Activated naive CD8-positive, alpha-beta T cell treated with anti-CD3 and anti-CD28 coated beads for 36 hours (primary cell): ENCODE results near the gene TTC8. TPM values are rescaled to one million over a fixed set of nuclear protein-coding genes. Genes with fewer than 3 reads are reported as not detected.
"Not testable (repeated sequence)": the region's sequence is repeated elsewhere in the genome, so short reads cannot be mapped to it uniquely, and the experiment has no call there.

ENCODE experiments used
- DNase-seq: peaks from one replicate; pipeline ENCODE4 v3.0.0; 2021
- H3K27ac Mint-ChIP-seq: one replicate; pipeline ENCODE4 v1.8.0; 2022; ENCODE audit warnings: mild to moderate bottlenecking, moderate library complexity, mixed read lengths
- H3K27me3 Mint-ChIP-seq: one replicate; pipeline ENCODE4 v1.8.0; 2022; ENCODE audit warnings: mild to moderate bottlenecking, mixed read lengths
- H3K36me3 Mint-ChIP-seq: one replicate; pipeline ENCODE4 v1.8.0; 2021; ENCODE audit warnings: mild to moderate bottlenecking, mixed read lengths
- H3K4me1 Mint-ChIP-seq: one replicate; pipeline ENCODE4 v1.8.0; 2021; ENCODE audit warnings: mixed read lengths
- H3K4me3 Mint-ChIP-seq: one replicate; pipeline ENCODE4 v1.8.0; 2022; ENCODE audit warnings: mild to moderate bottlenecking, moderate library complexity, mixed read lengths
- H3K9me3 Mint-ChIP-seq: one replicate; pipeline ENCODE4 v1.8.0; 2022; ENCODE audit warnings: mixed read lengths
- total RNA-seq, 2 experiments: library from RNA; stranded (reverse); gene quantifications; one replicate each; pipeline ENCODE4 v1.2.3, GENCODE V29; 2021

TTC8 gene
- total RNA-seq, 2 experiments from 2014 or later = 4.8 to 6.4 TPM

GRCh38 chr14:88804477-88804876 lies 20.0 kb upstream of the TTC8 start:
- H3K27me3 Mint-ChIP-seq = peaks cover 38% of the 10 kb centered on the region
- no peak overlapping the region for H3K27ac Mint-ChIP-seq
- no peaks in the 10 kb centered on the region for H3K4me1 Mint-ChIP-seq
- H3K4me3 Mint-ChIP-seq = no peak overlapping the region
- peaks cover 7% of the 10 kb centered on the region for H3K9me3 Mint-ChIP-seq
- H3K36me3 Mint-ChIP-seq = no peaks in the 10 kb centered on the region
- DNase-seq = no peak

DNA sequence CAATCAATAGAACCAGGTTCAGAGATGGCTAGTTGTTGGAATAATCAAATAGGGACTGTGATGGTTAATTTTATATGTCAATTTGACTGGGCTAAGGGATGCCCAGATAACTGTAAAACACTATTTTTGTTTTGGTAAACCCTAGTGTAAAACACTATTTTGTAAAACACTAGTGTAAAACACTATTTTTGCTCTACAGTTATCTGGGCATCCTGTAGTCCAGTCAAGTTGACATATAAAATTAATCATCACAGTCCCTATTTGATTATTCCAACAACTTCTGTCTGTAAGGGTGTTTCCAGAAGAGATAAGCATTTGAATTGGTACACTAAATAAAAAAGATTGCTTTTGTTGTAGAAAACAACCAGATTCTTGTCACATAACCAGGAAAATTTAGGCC lies 16.1 kb upstream of the TTC8 start:
- no peaks in the 10 kb centered on the region for H3K36me3 Mint-ChIP-seq
- H3K4me1 Mint-ChIP-seq = no peaks in the 10 kb centered on the region
- peaks cover 30% of the 10 kb centered on the region for H3K27me3 Mint-ChIP-seq
- DNase-seq = no peak
- H3K27ac Mint-ChIP-seq = no peak overlapping the region
- H3K4me3 Mint-ChIP-seq = no peak overlapping the region
- peaks cover 7% of the 10 kb centered on the region for H3K9me3 Mint-ChIP-seq

DNA sequence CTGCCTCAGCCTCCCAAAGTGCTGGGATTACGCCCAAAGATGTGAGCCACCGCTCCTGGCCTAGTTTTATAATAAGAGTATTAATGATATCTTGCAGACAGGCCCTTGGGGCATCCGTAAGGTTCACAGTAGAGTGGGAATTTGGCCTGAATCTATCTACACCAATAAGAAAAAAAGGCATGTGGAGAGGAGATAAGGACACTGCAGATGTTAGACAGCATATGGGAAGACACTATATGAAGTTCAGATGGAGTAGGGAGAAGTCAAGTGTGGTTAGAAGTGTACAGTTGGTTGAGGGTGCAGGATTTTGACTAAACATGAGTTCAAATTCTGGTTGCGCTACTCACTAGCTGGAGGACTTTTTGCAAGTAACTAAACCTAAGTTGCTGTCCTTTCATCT lies 8.5 kb upstream of the TTC8 start:
- Mint-ChIP-seq H3K4me3 (no peak overlapping the region), H3K27me3 (peaks cover 14% of the 10 kb centered on the region), H3K36me3 (no peaks in the 10 kb centered on the region), H3K9me3 (no peaks in the 10 kb centered on the region), H3K4me1 (no peaks in the 10 kb centered on the region), H3K27ac (no peak overlapping the region)
- DNase-seq = no peak

DNA sequence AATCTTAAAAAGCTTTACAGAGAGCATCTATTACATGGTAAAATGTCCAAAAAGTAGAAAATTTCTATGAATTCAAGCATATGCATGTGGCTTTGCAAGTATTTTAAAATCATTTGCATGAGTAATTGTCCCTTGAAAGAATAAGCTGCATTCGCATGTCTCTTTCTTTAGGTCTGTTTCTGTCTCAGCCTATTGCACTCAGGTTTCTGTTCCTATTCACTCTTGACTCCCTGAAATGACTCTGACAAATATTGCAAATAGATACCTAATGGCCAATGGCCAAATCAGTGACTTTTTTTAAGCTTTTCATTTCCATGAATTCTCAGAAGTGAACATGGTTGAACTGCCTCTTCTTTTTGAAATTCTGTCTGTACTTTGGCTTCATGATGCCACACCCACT lies 6.4 kb upstream of the TTC8 start:
- Mint-ChIP-seq H3K27me3 (peaks cover 18% of the 10 kb centered on the region), H3K4me3 (no peak overlapping the region), H3K27ac (no peak overlapping the region), H3K36me3 (no peaks in the 10 kb centered on the region), H3K4me1 (no peaks in the 10 kb centered on the region), H3K9me3 (no peaks in the 10 kb centered on the region)
- DNase-seq = no peak

DNA sequence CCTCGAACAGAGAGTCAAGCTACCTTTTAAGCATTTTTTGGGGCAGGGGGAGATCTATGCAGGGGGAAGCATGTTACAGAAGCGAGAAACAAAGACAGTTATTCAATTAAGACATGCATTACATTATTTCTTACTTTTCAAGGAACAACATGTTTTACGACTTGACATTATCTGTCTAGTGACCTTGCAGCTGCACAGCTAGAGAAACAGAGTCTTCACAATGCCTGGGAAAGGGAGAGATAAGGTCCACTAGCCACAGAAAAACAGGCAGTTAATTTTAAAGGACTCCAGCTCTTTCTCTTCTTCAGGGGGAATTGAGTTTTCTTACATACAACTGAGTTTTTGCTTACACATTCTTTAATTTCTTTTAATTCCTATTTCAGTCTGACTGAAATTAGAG lies 4.8 kb upstream of the TTC8 start:
- H3K9me3 Mint-ChIP-seq, H3K4me3 Mint-ChIP-seq, DNase-seq, H3K27ac Mint-ChIP-seq, H3K4me1 Mint-ChIP-seq, H3K36me3 Mint-ChIP-seq: not testable (repeated sequence)
- peaks cover 18% of the 10 kb centered on the region for H3K27me3 Mint-ChIP-seq

DNA sequence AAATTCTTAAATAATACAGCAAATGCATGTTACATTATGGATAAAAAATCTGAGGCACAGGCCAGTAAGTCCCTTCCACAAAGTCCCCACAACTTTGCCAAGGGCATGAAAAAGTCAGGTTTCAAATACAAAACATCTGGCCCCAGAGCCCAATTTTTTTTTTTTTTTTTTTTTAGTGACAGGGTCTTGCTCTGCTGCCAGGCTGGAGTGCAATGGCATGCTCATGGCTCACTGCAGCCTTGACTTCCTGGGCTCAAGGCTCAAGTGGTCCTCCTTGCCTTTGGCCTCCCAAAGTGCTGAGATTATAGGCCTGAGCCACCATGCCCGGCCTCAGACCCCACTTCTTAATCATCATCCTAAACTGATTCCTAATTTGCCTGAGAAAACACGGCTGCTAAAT lies 3.1 kb upstream of the TTC8 start:
- Mint-ChIP-seq H3K36me3 (no peaks in the 10 kb centered on the region), H3K9me3 (no peaks in the 10 kb centered on the region), H3K4me3 (no peak overlapping the region), H3K27me3 (peaks cover 18% of the 10 kb centered on the region), H3K27ac (no peak overlapping the region), H3K4me1 (peaks cover 6% of the 10 kb centered on the region)
- no peak for DNase-seq

GRCh38 chr14:88821888-88822287 lies 2.6 kb upstream of the TTC8 start:
- Mint-ChIP-seq H3K36me3 (no peaks in the 10 kb centered on the region), H3K4me1 (peaks cover 6% of the 10 kb centered on the region), H3K27me3 (peaks cover 18% of the 10 kb centered on the region), H3K4me3 (no peak overlapping the region), H3K27ac (no peak overlapping the region), H3K9me3 (no peaks in the 10 kb centered on the region)
- DNase-seq = no peak

GRCh38 chr14:88823968-88824313 lies 510 bp upstream of the TTC8 start:
- H3K4me1 Mint-ChIP-seq = peaks cover 6% of the 10 kb centered on the region
- H3K36me3 Mint-ChIP-seq = no peaks in the 10 kb centered on the region
- peaks cover 12% of the 10 kb centered on the region for H3K27me3 Mint-ChIP-seq
- no peak for DNase-seq
- peak overlapping the region; percentile 96 for H3K27ac Mint-ChIP-seq
- H3K9me3 Mint-ChIP-seq = no peaks in the 10 kb centered on the region
- H3K4me3 Mint-ChIP-seq = peak overlapping the region; percentile 84

DNA sequence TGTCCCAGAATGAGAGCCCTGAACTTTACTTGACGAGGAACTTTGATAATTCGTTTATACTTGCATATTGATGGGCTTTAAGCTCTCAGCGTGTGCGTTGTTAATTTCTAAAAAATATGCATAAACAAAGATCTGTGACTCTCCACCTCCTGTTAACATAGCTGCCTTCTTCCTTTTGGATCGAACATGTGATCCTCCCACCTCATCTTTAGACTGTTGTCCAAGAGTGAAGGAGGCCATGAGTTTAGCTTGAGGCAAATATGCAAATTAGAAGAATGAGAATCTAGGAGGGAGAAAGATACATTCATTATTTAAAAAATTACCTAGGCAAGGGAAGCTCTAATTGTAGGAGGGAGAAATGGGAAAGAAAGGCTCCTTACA lies 617 bp downstream of the TTC8 start:
- Mint-ChIP-seq H3K27ac (no peak overlapping the region), H3K36me3 (no peaks in the 10 kb centered on the region), H3K4me1 (peaks cover 8% of the 10 kb centered on the region), H3K9me3 (no peaks in the 10 kb centered on the region), H3K27me3 (peaks cover 4% of the 10 kb centered on the region), H3K4me3 (peak overlapping the region; percentile 84)
- no peak for DNase-seq

DNA sequence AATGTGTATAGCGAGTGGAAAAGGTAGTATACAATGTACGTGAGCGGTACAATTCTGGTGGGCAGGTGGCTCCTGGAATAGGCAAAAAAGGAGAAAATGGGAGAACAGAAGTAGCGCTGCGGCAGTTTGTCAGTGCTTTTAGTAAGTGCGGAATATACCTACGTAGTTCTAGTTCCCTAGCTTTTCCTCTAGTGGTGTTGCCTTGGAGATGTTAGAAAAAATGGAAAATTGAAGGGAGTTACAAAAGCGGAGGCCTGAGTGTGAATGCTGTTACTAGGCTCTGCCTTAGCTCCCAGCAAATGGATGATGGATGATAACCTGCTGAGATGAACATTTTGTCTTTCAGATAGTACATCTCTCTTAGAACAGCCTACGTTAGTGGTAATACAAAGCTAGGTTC lies 1.1 kb downstream of the TTC8 start:
- Mint-ChIP-seq H3K27ac (no peak overlapping the region), H3K4me3 (peak overlapping the region; percentile 84)
- no peak for DNase-seq

DNA sequence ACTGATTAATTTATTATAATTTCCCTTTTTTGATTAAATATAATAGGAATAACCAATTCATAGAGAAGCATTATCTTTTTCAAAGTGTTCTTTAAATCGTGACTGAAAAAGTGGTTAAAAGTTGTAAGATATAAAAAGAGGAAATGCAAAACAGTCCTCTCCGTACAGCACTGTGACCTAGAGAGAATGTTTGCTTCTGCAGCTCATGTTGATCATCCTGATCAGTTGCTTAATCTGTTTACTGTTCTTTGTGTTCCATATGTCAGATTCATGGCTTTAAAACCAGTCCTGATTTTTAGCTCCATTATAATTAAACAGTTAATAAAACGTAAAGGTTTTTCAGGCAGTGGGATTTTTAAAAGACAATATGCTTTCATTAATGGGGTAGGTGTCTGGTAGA lies 4.7 kb downstream of the TTC8 start:
- Mint-ChIP-seq H3K36me3 (no peaks in the 10 kb centered on the region), H3K27ac (no peak overlapping the region), H3K4me3 (no peak overlapping the region), H3K4me1 (peaks cover 7% of the 10 kb centered on the region), H3K9me3 (no peaks in the 10 kb centered on the region), H3K27me3 (no peaks in the 10 kb centered on the region)
- DNase-seq = no peak

More for the DNA sequence above, 1.1 kb downstream of the TTC8 start:
- Mint-ChIP-seq H3K9me3 (no peaks in the 10 kb centered on the region), H3K36me3 (no peaks in the 10 kb centered on the region), H3K27me3 (peaks cover 4% of the 10 kb centered on the region), H3K4me1 (peaks cover 8% of the 10 kb centered on the region)

DNA sequence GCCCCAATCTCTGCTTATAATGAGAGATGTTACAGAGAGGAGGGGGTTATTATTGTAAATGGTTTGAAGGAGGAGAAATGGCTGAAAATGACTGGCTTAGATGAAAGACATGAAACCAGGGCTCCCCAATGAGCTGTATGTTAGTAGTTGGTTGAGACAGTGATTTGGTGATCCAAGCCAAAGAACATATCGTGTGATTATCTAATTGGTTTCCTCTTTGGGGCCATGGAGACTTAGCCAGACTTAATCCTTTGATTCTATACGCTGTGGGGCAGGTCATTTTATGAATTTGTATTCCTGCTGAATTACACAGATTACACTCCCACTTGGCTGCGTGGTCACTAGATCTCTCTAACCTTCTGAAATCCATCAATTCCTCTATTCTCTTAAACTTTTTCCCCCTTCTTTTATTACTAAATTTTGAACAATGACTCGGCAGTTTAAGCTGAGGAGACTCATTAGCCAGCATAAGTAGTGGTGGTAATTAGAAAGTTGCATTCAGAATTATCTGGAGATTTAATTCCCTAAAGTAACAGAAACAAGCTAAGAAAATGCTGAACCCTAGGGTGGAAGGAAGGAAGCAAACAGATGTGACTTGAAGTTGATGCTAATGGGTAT lies 5.3 kb downstream of the TTC8 start:
- H3K27me3 Mint-ChIP-seq = no peaks in the 10 kb centered on the region
- H3K27ac Mint-ChIP-seq = no peak overlapping the region
- H3K36me3 Mint-ChIP-seq = no peaks in the 10 kb centered on the region
- H3K4me3 Mint-ChIP-seq = no peak overlapping the region
- H3K9me3 Mint-ChIP-seq = no peaks in the 10 kb centered on the region
- no peak for DNase-seq
- peaks cover 7% of the 10 kb centered on the region for H3K4me1 Mint-ChIP-seq

GRCh38 chr14:88831284-88831683 lies 6.8 kb downstream of the TTC8 start:
- Mint-ChIP-seq H3K9me3 (no peaks in the 10 kb centered on the region), H3K4me3 (no peak overlapping the region), H3K27me3 (no peaks in the 10 kb centered on the region), H3K36me3 (no peaks in the 10 kb centered on the region), H3K27ac (no peak overlapping the region), H3K4me1 (peaks cover 3% of the 10 kb centered on the region)
- no peak for DNase-seq

- Mint-ChIP-seq H3K27ac (no peak overlapping the region), H3K36me3 (no peaks in the 10 kb centered on the region), H3K27me3 (no peaks in the 10 kb centered on the region), H3K4me1 (peaks cover 2% of the 10 kb centered on the region), H3K4me3 (no peak overlapping the region), H3K9me3 (no peaks in the 10 kb centered on the region)
- no peak for DNase-seq
Observed at GRCh38 chr14:88834883-88835431, 10.5 kb downstream of the TTC8 start.

GRCh38 chr14:88835661-88836060 lies 11.2 kb downstream of the TTC8 start:
- Mint-ChIP-seq H3K4me1 (peaks cover 2% of the 10 kb centered on the region), H3K27me3 (no peaks in the 10 kb centered on the region), H3K36me3 (no peaks in the 10 kb centered on the region), H3K27ac (no peak overlapping the region), H3K9me3 (no peaks in the 10 kb centered on the region), H3K4me3 (no peak overlapping the region)
- no peak for DNase-seq

- no peaks in the 10 kb centered on the region for H3K9me3 Mint-ChIP-seq
Observed at GRCh38 chr14:88837495-88837894, 13.0 kb downstream of the TTC8 start.

More at GRCh38 chr14:88837495-88837894, 13.0 kb downstream of the TTC8 start:
- Mint-ChIP-seq H3K27ac (no peak overlapping the region), H3K36me3 (no peaks in the 10 kb centered on the region), H3K4me3 (no peak overlapping the region), H3K27me3 (no peaks in the 10 kb centered on the region), H3K4me1 (no peaks in the 10 kb centered on the region)
- no peak for DNase-seq
